Uterus (tissue), 4 donors: Measurements from ENCODE around the gene MSX2. TPM values are rescaled to one million over a fixed set of nuclear protein-coding genes. Genes with fewer than 3 reads are reported as not detected.

ENCODE experiments used
- DNase-seq, 2 donors: peaks; one replicate each; pipeline ENCODE4 v3.0.0-alpha.2; 2019 to 2020
- H3K27ac ChIP-seq, 2 donors: fragments of 200-600 bp; sonication (generic); 1 replicate in 1 of 2; 2 replicates in 1 of 2; pipeline ENCODE4 v1.5.1; 2016 to 2018
- H3K27me3 ChIP-seq, 2 donors: fragments of 200-600 bp; sonication (generic); one replicate each; pipeline ENCODE4 v1.5.1; 2018 to 2019; ENCODE audit warnings: control low read depth in 1 of 2
- H3K36me3 ChIP-seq, 2 donors: fragments of 200-600 bp; sonication (generic); one replicate each; pipeline ENCODE4 v1.5.1; 2019; ENCODE audit warnings: control low read depth in 1 of 2
- H3K4me1 ChIP-seq, 2 donors: fragments of 200-600 bp; sonication (generic); one replicate each; pipeline ENCODE4 v1.5.1; 2018 to 2019; ENCODE audit warnings: control low read depth in 1 of 2
- H3K4me3 ChIP-seq, 2 donors: fragments of 200-600 bp; sonication (generic); 1 replicate in 1 of 2; 2 replicates in 1 of 2; pipeline ENCODE4 v1.5.1; 2018 to 2019; ENCODE audit warnings: mild to moderate bottlenecking in 1 of 2
- H3K9me3 ChIP-seq, 2 donors: fragments of 200-600 bp; sonication (generic); one replicate each; pipeline ENCODE4 v1.5.1; 2019; ENCODE audit warnings: control low read depth in 1 of 2
- CTCF ChIP-seq, 4 experiments: fragments of 200-600 bp in 2 of 4; fragments of 450-650 bp in 2 of 4; sonication (generic) in 2 of 4; IDR thresholded peaks; one replicate each; pipeline ENCODE4 v1.5.1; 2016 to 2019; ENCODE audit warnings: antibody characterized with exemption in 4 of 4, mild to moderate bottlenecking in 2 of 4, moderate library complexity in 1 of 4
- POLR2A ChIP-seq, 2 donors: fragments of 450-650 bp; IDR thresholded peaks; one replicate each; pipeline ENCODE4 v1.6.1; 2016; ENCODE audit warnings: antibody characterized with exemption in 2 of 2, mild to moderate bottlenecking in 1 of 2, moderate library complexity in 1 of 2
- intact Hi-C: fragments of 100-400 bp; cut with DNase I; formaldehyde crosslinking; loops from one replicate; pipeline ENCODE4 v1.15.1; 2023; ENCODE audit warnings: low total_unique reads
- microRNA-seq: library from miRNA; unstranded; fragments of <30 nt; microRNA quantifications from one replicate; pipeline ENCODE4, GENCODE V29; 2016; ENCODE audit warnings: borderline microRNAs expressed, borderline replicate concordance
- small RNA-seq: library from RNA; depleted of rRNA; stranded (forward); fragments of <200 nt; gene quantifications from one replicate; pipeline ENCODE3, GENCODE V24; 2016
- total RNA-seq, 4 donors: library from RNA; depleted of rRNA in 3 of 4; stranded (reverse); fragments of >200 nt in 3 of 4; gene quantifications; one replicate each; pipeline versions ENCODE4 v1.1.0 to v1.2.4, GENCODE V29; 2014 to 2023
- donor health status: DM: yes; HTN: yes; CAD: no.

MSX2 gene
- total RNA-seq, 4 donors from 2014 or later = 0.37 to 7.5 TPM; not detected in 2

GRCh38 chr5:174777111-174777510 is 52.7 kb downstream of the MSX2 start:
- H3K36me3 ChIP-seq = no peaks in the 10 kb centered on the region
- intact Hi-C loops = no loop called here
- H3K27ac ChIP-seq = no peak overlapping the region
- no peak overlapping the region for H3K4me3 ChIP-seq
- no peaks in the 10 kb centered on the region for H3K4me1 ChIP-seq
- no peak for DNase-seq
- TF ChIP-seq POLR2A (IDR thresholded peaks at IDR 0.05) = no peak
- no peak for TF ChIP-seq CTCF (IDR thresholded peaks at IDR 0.05)
- no peaks in the 10 kb centered on the region for H3K27me3 ChIP-seq
- no peaks in the 10 kb centered on the region for H3K9me3 ChIP-seq

GRCh38 chr5:174777583-174777982 is 53.2 kb downstream of the MSX2 start:
- no peak for DNase-seq
- H3K27me3 ChIP-seq = no peaks in the 10 kb centered on the region
- no peaks in the 10 kb centered on the region for H3K9me3 ChIP-seq
- H3K36me3 ChIP-seq = no peaks in the 10 kb centered on the region
- H3K27ac ChIP-seq = no peak overlapping the region
- no peaks in the 10 kb centered on the region for H3K4me1 ChIP-seq
- no peak for TF ChIP-seq CTCF (IDR thresholded peaks at IDR 0.05)
- TF ChIP-seq POLR2A (IDR thresholded peaks at IDR 0.05) = no peak
- no peak overlapping the region for H3K4me3 ChIP-seq
- intact Hi-C loops = no loop called here

Small RNAs within 50 kb of the gene (microRNA-seq; reads per million reads assigned to microRNA genes)
- gene MIR4634 = not detected

Small RNAs within 50 kb of the gene (small RNA-seq; reads per million reads assigned to genes)
- gene MIR4634 = not detected
